HCT116 (cell line): ENCODE data around the gene SOS1. TPM values are rescaled to one million over a fixed set of nuclear protein-coding genes. Genes with fewer than 3 reads are reported as not detected.

ENCODE experiments used
- ATAC-seq: fragments of 200-7000 bp; cut with Tn5 transposase; 2 replicates; pipeline ENCODE4 v1.9.1; 2020; ENCODE audit warnings: mild to moderate bottlenecking, moderate library complexity
- BruUV-seq: library from RNA; stranded (reverse); fragments of 400-500 nt; replicated peaks from 2 replicates; lab custom pipeline; 2021; lab: Mats Ljungman, UMichigan
- CTCF ChIA-PET: fragments of 300-600 bp; sonication (Branson Sonifier 250); formaldehyde crosslinking; loops from one replicate; lab custom pipeline; 2021; ENCODE audit warnings: antibody characterized with exemption; lab: Charles Lee
- POLR2A ChIA-PET: fragments of 300-600, 350-600 bp; sonication (Branson Sonifier 250); formaldehyde crosslinking; loops from one replicate; lab custom pipeline; 2021; ENCODE audit warnings: antibody characterized with exemption; lab: Charles Lee
- RAD21 ChIA-PET, 2 experiments: fragments of 300-600 bp; sonication (Branson Sonifier 250); formaldehyde crosslinking; loops; one replicate each; lab custom pipeline; 2023; ENCODE audit warnings: low total read pairs in 2 of 2; ENCODE audit not compliant: uncharacterized antibody in 2 of 2, unreplicated experiment in 2 of 2, low non-redundant PET in 1 of 2; lab: Charles Lee
- DNase-seq: peaks from one replicate; pipeline ENCODE4 v3.0.0-alpha.2; 2010; ENCODE audit warnings: low read depth, low spot score
- H2AFZ ChIP-seq: fragments of 200-600 bp; shearing (Covaris generic), sonication (generic); 2 replicates; pipeline ENCODE4 v1.6.1; 2017; ENCODE audit warnings: low read depth, mixed run types, mixed read lengths, antibody characterized with exemption, low read length; ENCODE audit not compliant: poor library complexity, severe bottlenecking
- H3K27ac ChIP-seq: 2 replicates; pipeline ENCODE4 v1.5.1; 2012; ENCODE audit warnings: low read depth, low read length
- H3K27me3 ChIP-seq: fragments of 200-600 bp; sonication (generic); 2 replicates; pipeline ENCODE4 v1.6.1; 2016; ENCODE audit warnings: mixed run types, low read length, mixed read lengths; ENCODE audit not compliant: insufficient read depth
- H3K36me3 ChIP-seq, 2 experiments: fragments of 200-500 bp in 1 of 2; fragments of 200-600 bp in 1 of 2; sonication (Bioruptor generic) in 1 of 2; sonication (generic) in 1 of 2; 2 replicates each; pipeline versions ENCODE4 v1.5.1 to v1.6.1; 2014 to 2016; ENCODE audit warnings: low read length in 2 of 2, inconsistent platforms in 1 of 2, mixed read lengths in 1 of 2, mixed run types in 1 of 2; ENCODE audit not compliant: insufficient read depth in 2 of 2, control insufficient read depth in 1 of 2
- H3K4me1 ChIP-seq, 2 experiments: fragments of 200-600 bp in 1 of 2; sonication (generic) in 1 of 2; 2 replicates each; pipeline versions ENCODE4 v1.5.1 to v1.6.1; 2012 to 2017; ENCODE audit warnings: low read length in 2 of 2, inconsistent platforms in 1 of 2, mild to moderate bottlenecking in 1 of 2, mixed read lengths in 1 of 2, mixed run types in 1 of 2, moderate library complexity in 1 of 2; ENCODE audit not compliant: insufficient read depth in 2 of 2, control insufficient read depth in 1 of 2
- H3K4me2 ChIP-seq: fragments of 200-600 bp; sonication (generic); 2 replicates; pipeline ENCODE4 v1.6.1; 2017; ENCODE audit warnings: mixed run types, low read length, mixed read lengths
- H3K4me3 ChIP-seq, 2 experiments: fragments of 200-600 bp in 1 of 2; sonication (generic) in 1 of 2; replicated peaks in 1 of 2; 2 replicates each; pipeline ENCODE4 v1.5.1; 2011 to 2016; ENCODE audit warnings: low read length in 2 of 2, control low read depth in 1 of 2, low read depth in 1 of 2, mild to moderate bottlenecking in 1 of 2, mixed read lengths in 1 of 2, mixed run types in 1 of 2
- H3K79me2 ChIP-seq: fragments of 200-600 bp; sonication (generic); 2 replicates; pipeline ENCODE4 v1.6.1; 2017; ENCODE audit warnings: mild to moderate bottlenecking, mixed run types, low read length, moderate library complexity, mixed read lengths; ENCODE audit not compliant: insufficient read depth
- H3K9ac ChIP-seq: fragments of 200-600 bp; sonication (generic); 2 replicates; pipeline ENCODE4 v1.6.1; 2016; ENCODE audit warnings: low read length, mixed read lengths
- H3K9me2 ChIP-seq: fragments of 200-600 bp; sonication (generic), shearing (Covaris generic); 2 replicates; pipeline ENCODE4 v1.6.1; 2017; ENCODE audit warnings: mixed run types, mild to moderate bottlenecking, moderate library complexity; ENCODE audit not compliant: insufficient read depth
- H3K9me3 ChIP-seq, 2 experiments: fragments of 200-500 bp in 1 of 2; fragments of 200-600 bp in 1 of 2; sonication (Bioruptor generic) in 1 of 2; sonication (generic) in 1 of 2; 2 replicates each; pipeline ENCODE4 v1.6.1; 2014 to 2017; ENCODE audit warnings: low read length in 2 of 2, mixed read lengths in 2 of 2, inconsistent platforms in 1 of 2, low read depth in 1 of 2, mild to moderate bottlenecking in 1 of 2, mixed run types in 1 of 2, moderate library complexity in 1 of 2; ENCODE audit not compliant: control insufficient read depth in 1 of 2, insufficient read depth in 1 of 2
- H4K20me1 ChIP-seq: fragments of 200-600 bp; sonication (generic), shearing (Covaris generic); 2 replicates; pipeline ENCODE4 v1.6.1; 2017; ENCODE audit warnings: mixed run types, mild to moderate bottlenecking, moderate library complexity; ENCODE audit not compliant: insufficient read depth
- ELF1 ChIP-seq: IDR thresholded peaks from 2 replicates; pipeline ENCODE4 v1.6.1; 2012; ENCODE audit warnings: low read depth, borderline replicate concordance
- EZH2 ChIP-seq: fragments of 200-600 bp; sonication (generic); IDR thresholded peaks from 2 replicates; pipeline ENCODE4 v1.6.1; 2017; ENCODE audit warnings: antibody characterized with exemption, mixed run types
- FOSL1 ChIP-seq: IDR thresholded peaks from 2 replicates; pipeline ENCODE4 v1.6.1; 2012; ENCODE audit warnings: low read depth
- RAD21 ChIP-seq: IDR thresholded peaks from 2 replicates; pipeline ENCODE4 v1.6.1; 2012; ENCODE audit warnings: low read depth, mild to moderate bottlenecking
- SIN3A ChIP-seq: IDR thresholded peaks from 2 replicates; pipeline ENCODE4 v1.6.1; 2012; ENCODE audit warnings: low read depth
- SRF ChIP-seq: IDR thresholded peaks from 2 replicates; pipeline ENCODE4 v1.6.1; 2012; ENCODE audit warnings: low read depth
- ZFX ChIP-seq: fragments of 450-650 bp; IDR thresholded peaks from 2 replicates; pipeline ENCODE4 v1.6.1; 2017
- ZNF274 ChIP-seq: fragments of 200-500 bp; sonication (Bioruptor generic); IDR thresholded peaks from 2 replicates; pipeline ENCODE4 v1.6.1; 2014; ENCODE audit warnings: mild to moderate bottlenecking, low read depth, low read length, inconsistent platforms
- intact Hi-C: fragments of 100-400 bp; cut with micrococcal nuclease; formaldehyde crosslinking; loops from 2 replicates; pipeline ENCODE4 v1.10.0; 2022
- total RNA-seq: library from RNA; stranded (reverse); gene quantifications from one replicate; pipeline ENCODE4 v1.2.1, GENCODE V29; 2021; ENCODE audit not compliant: unreplicated experiment
- TF ChIP-seq, protein P1 (sequence below): IDR thresholded peaks from 2 replicates; pipeline ENCODE4 v1.6.1; 2012; ENCODE audit warnings: low read depth
- TF ChIP-seq, protein P2 (sequence below): IDR thresholded peaks from 2 replicates; pipeline ENCODE4 v1.6.1; 2012
- TF ChIP-seq, protein P3 (sequence below): IDR thresholded peaks from 2 replicates; pipeline ENCODE4 v1.6.1; 2011; ENCODE audit warnings: mild to moderate bottlenecking, low read length, moderate library complexity; ENCODE audit not compliant: insufficient replicate concordance; ENCODE audit errors: extremely low read depth
- TF ChIP-seq, protein P4 (sequence below), 3 experiments: fragments of 200-600 bp in 1 of 3; sonication (generic) in 1 of 3; IDR thresholded peaks in 2 of 3; conservative IDR thresholded peaks in 1 of 3; 2 replicates each; pipeline ENCODE4 v1.5.1; 2012 to 2017; ENCODE audit warnings: low read depth in 2 of 3, low read length in 2 of 3, antibody characterized with exemption in 1 of 3, borderline replicate concordance in 1 of 3, control low read depth in 1 of 3, mild to moderate bottlenecking in 1 of 3, mixed read lengths in 1 of 3, mixed run types in 1 of 3, moderate library complexity in 1 of 3; ENCODE audit not compliant: insufficient read depth in 1 of 3

The SOS1 gene
- total RNA-seq, 1 experiment from 2014 or later: 19.4 TPM

DNA sequence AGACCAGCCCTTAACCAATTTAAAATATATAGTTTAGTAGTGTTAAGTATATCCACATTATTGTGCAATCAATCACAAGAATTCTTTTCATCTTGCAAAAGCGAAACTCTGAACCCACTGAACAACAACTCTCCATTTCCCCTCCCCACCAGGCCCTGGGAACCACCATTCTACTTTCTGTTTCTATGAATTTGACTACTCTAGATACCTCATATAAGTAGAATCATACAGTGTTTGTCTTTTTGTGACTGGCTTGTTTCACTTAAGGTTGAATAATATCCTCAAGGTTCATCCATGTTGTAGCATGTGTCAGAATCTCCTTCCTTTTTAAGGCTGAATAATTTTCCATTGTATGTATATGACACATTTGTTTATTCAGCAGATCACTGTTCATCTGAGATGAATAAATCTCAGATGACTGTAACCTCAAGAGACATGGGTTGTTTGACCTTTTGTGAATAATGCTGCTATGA, 8.1 kb upstream of the SOS1 start (continued):
- TF ChIP-seq, protein P1, sequence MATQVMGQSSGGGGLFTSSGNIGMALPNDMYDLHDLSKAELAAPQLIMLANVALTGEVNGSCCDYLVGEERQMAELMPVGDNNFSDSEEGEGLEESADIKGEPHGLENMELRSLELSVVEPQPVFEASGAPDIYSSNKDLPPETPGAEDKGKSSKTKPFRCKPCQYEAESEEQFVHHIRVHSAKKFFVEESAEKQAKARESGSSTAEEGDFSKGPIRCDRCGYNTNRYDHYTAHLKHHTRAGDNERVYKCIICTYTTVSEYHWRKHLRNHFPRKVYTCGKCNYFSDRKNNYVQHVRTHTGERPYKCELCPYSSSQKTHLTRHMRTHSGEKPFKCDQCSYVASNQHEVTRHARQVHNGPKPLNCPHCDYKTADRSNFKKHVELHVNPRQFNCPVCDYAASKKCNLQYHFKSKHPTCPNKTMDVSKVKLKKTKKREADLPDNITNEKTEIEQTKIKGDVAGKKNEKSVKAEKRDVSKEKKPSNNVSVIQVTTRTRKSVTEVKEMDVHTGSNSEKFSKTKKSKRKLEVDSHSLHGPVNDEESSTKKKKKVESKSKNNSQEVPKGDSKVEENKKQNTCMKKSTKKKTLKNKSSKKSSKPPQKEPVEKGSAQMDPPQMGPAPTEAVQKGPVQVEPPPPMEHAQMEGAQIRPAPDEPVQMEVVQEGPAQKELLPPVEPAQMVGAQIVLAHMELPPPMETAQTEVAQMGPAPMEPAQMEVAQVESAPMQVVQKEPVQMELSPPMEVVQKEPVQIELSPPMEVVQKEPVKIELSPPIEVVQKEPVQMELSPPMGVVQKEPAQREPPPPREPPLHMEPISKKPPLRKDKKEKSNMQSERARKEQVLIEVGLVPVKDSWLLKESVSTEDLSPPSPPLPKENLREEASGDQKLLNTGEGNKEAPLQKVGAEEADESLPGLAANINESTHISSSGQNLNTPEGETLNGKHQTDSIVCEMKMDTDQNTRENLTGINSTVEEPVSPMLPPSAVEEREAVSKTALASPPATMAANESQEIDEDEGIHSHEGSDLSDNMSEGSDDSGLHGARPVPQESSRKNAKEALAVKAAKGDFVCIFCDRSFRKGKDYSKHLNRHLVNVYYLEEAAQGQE: no peak
- TF ChIP-seq, protein P2, sequence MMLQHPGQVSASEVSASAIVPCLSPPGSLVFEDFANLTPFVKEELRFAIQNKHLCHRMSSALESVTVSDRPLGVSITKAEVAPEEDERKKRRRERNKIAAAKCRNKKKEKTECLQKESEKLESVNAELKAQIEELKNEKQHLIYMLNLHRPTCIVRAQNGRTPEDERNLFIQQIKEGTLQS: no peak
- TF ChIP-seq, protein P3, sequence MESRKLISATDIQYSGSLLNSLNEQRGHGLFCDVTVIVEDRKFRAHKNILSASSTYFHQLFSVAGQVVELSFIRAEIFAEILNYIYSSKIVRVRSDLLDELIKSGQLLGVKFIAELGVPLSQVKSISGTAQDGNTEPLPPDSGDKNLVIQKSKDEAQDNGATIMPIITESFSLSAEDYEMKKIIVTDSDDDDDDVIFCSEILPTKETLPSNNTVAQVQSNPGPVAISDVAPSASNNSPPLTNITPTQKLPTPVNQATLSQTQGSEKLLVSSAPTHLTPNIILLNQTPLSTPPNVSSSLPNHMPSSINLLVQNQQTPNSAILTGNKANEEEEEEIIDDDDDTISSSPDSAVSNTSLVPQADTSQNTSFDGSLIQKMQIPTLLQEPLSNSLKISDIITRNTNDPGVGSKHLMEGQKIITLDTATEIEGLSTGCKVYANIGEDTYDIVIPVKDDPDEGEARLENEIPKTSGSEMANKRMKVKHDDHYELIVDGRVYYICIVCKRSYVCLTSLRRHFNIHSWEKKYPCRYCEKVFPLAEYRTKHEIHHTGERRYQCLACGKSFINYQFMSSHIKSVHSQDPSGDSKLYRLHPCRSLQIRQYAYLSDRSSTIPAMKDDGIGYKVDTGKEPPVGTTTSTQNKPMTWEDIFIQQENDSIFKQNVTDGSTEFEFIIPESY: no peak
- TF ChIP-seq, all 23 proteins: peak for 0

DNA sequence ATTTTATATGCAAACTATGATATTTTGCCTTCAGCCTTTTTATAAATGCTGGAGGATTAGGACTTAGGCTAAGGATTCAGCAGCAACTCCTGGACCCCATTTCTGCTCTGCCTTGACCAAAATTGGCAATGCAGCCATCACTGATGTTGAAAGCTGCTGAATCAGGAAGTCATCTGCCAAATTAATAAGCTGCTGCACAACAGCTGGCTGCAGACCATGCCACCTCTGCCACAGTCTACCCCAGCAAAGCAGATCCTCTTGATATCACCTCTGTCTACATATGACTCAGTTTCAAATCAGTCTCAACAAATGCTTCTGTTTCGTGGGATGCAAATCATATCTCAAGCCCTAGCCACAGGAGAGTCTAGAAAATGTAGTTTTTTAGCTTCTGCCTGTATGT, 7.1 kb upstream of the SOS1 start:
- POLR2A ChIA-PET: no interaction called here
- Histone ChIP-seq H3K9me2 (no peaks in the 10 kb centered on the region), H4K20me1 (no peaks in the 10 kb centered on the region), H3K79me2 (peaks cover 3% of the 10 kb centered on the region; the same call in 1 of the 2 replicates), H3K4me1 (peaks cover under 1 to 18% of the 10 kb centered on the region in 2 experiments; a peak in 3 of 4 replicates), H3K4me3 (no peak overlapping the region), H3K27me3 (no peaks in the 10 kb centered on the region), H3K9ac (no peak overlapping the region), H3K4me2 (no peak overlapping the region), H2AFZ (no peak overlapping the region), H3K9me3 (no peaks in the 10 kb centered on the region), H3K27ac (no peak overlapping the region), H3K36me3 (no peaks in the 10 kb centered on the region)
- intact Hi-C loops: no loop called here
- BruUV-seq: no TSS peak
- CTCF ChIA-PET: no interaction called here
- ATAC-seq (no peak), DNase-seq (no peak)
- RAD21 ChIA-PET: no interaction called here
- TF ChIP-seq ZNF274 (no peak), RAD21 (no peak), EZH2 (no peak), ZFX (no peak), SRF (no peak), FOSL1 (no peak), ELF1 (no peak), SIN3A (no peak)
- TF ChIP-seq, protein P4, sequence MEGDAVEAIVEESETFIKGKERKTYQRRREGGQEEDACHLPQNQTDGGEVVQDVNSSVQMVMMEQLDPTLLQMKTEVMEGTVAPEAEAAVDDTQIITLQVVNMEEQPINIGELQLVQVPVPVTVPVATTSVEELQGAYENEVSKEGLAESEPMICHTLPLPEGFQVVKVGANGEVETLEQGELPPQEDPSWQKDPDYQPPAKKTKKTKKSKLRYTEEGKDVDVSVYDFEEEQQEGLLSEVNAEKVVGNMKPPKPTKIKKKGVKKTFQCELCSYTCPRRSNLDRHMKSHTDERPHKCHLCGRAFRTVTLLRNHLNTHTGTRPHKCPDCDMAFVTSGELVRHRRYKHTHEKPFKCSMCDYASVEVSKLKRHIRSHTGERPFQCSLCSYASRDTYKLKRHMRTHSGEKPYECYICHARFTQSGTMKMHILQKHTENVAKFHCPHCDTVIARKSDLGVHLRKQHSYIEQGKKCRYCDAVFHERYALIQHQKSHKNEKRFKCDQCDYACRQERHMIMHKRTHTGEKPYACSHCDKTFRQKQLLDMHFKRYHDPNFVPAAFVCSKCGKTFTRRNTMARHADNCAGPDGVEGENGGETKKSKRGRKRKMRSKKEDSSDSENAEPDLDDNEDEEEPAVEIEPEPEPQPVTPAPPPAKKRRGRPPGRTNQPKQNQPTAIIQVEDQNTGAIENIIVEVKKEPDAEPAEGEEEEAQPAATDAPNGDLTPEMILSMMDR (IDR thresholded peaks at IDR 0.05 in 2 of 3, conservative IDR thresholded peaks at IDR 0.05 in 1 of 3; ENCODE audit: borderline replicate concordance in 1 of 3, insufficient read depth in 1 of 3, low read depth in 2 of 3, low read length in 2 of 3): no peak
- TF ChIP-seq, protein P1: no peak
